ENCODE results near the gene NFRKB. TPM values are rescaled to one million over a fixed set of nuclear protein-coding genes. Genes with fewer than 3 reads are reported as not detected.
"Not testable (repeated sequence)": the region's sequence is repeated elsewhere in the genome, so short reads cannot be mapped to it uniquely, and the experiment has no call there.

The NFRKB gene
- polyA plus RNA-seq, 1 donor (not counting 4 experiments of a cell fraction or from before 2014, with no cell fraction given), result 14.4 TPM

DNA sequence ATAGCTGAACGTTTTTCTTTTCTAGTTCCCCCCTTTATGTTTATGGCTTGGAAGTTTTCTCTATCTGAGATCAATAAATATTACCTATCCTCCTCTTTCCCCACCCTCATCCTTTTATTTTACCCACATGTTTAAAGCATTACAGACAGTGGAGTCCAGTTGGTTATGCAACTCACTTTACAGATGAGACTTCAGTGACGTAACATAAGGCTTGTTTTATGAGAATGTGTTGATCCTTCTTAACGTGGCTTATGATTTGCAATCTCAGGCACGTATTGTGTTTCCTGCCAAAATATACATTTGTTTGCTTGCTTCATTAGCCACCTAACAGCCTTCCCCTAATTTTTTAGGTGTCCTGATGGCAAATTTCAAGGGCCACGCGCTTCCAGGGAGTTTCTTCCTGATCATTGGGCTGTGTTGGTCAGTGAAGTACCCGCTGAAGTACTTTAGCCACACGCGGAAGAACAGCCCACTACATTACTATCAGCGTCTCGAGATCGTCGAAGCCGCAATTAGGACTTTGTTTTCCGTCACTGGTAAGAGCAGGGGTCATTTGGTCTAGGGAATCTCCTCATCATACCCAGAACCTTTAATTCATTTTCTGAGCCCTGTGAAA is 43.1 kb downstream of the NFRKB start:
- Histone ChIP-seq H3K27ac (ENCODE audit: control insufficient read depth, insufficient read depth, low read length) (no peak overlapping the region), H3K27me3 (ENCODE audit: control insufficient read depth, extremely low read depth, insufficient read depth, low read length) (no peaks in the 10 kb centered on the region), H3K4me1 (ENCODE audit: control insufficient read depth, extremely low read depth, insufficient read depth, low read length) (peaks cover 32% of the 10 kb centered on the region), H3K9me1 (ENCODE audit: control insufficient read depth, extremely low read depth, insufficient read depth, low read length) (no peaks in the 10 kb centered on the region), H3K79me2 (ENCODE audit: control insufficient read depth, insufficient read depth, low read length) (no peaks in the 10 kb centered on the region), H2AFZ (ENCODE audit: control insufficient read depth, low read length) (no peak overlapping the region), H3K4me3 (ENCODE audit: control insufficient read depth in 2 of 3, extremely low read depth in 1 of 3, insufficient read depth in 2 of 3, low read depth in 1 of 3, low read length in 3 of 3) (no peak overlapping the region), H4K20me1 (ENCODE audit: control insufficient read depth, extremely low read depth, insufficient read depth, low read length) (no peaks in the 10 kb centered on the region), H3K9ac (ENCODE audit: control insufficient read depth, extremely low read depth, insufficient read depth, low read length) (no peak overlapping the region), H3K9me3 (ENCODE audit: control insufficient read depth, low read depth, low read length) (no peaks in the 10 kb centered on the region), H3K4me2 (ENCODE audit: control insufficient read depth, extremely low read depth, insufficient read depth, low read depth, low read length) (no peak overlapping the region), H3K36me3 (ENCODE audit: control insufficient read depth in 2 of 2, extremely low read depth in 1 of 2, insufficient read depth in 2 of 2, low read length in 2 of 2) (peaks cover 0 to under 1% of the 10 kb centered on the region in 2 experiments)
- DNase-seq (ENCODE audit: low read depth, low spot score) (no peak), FAIRE-seq (no peak)
- dilution Hi-C loops (cut with MboI; ENCODE audit: extremely low pct_ligation_motif_present, low sequenced_read_pairs), result no loop called here
- TF ChIP-seq, protein P1, sequence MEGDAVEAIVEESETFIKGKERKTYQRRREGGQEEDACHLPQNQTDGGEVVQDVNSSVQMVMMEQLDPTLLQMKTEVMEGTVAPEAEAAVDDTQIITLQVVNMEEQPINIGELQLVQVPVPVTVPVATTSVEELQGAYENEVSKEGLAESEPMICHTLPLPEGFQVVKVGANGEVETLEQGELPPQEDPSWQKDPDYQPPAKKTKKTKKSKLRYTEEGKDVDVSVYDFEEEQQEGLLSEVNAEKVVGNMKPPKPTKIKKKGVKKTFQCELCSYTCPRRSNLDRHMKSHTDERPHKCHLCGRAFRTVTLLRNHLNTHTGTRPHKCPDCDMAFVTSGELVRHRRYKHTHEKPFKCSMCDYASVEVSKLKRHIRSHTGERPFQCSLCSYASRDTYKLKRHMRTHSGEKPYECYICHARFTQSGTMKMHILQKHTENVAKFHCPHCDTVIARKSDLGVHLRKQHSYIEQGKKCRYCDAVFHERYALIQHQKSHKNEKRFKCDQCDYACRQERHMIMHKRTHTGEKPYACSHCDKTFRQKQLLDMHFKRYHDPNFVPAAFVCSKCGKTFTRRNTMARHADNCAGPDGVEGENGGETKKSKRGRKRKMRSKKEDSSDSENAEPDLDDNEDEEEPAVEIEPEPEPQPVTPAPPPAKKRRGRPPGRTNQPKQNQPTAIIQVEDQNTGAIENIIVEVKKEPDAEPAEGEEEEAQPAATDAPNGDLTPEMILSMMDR (optimal IDR thresholded peaks at IDR 0.05 in 1 of 3, IDR thresholded peaks at IDR 0.05 in 1 of 3, conservative IDR thresholded peaks at IDR 0.05 in 1 of 3; ENCODE audit: extremely low read depth in 1 of 3, insufficient read depth in 2 of 3, low read length in 3 of 3), result no peak
- no peak for TF ChIP-seq EZH2 (IDR thresholded peaks at IDR 0.05; ENCODE audit: low read length)

DNA sequence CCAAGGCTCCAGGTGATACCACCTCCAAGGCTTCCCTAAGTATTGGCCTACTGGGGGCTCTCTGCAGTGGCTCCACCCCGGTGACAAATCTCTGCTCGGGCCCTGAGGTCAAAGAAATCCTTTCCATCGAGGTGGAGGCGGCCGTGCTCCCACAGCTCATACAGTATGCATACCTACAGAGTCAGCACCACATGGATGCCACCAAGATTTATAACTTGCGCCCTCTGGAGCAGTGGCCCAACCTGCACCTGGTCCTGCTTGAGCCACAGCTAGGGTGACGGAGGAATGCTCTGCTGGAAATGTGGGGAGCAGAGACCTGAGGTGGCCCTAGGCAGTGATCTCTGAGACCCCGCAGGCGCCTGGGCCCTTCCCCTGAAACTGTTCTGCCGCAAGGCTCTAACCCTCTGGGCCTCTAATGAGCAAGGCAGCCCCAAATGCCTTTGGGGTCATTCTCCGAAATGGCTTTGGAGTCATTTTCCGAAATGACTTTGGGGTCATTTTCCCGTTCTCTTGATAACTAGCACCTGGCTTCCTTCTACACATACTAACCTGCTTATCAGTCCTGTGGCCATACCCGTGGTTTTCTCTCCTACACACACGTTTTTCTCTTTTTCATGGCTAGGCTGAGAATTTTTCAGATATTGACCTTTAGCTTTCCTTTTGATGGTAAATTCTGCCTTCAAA is 45.8 kb downstream of the NFRKB start:
- TF ChIP-seq, protein P1 (optimal IDR thresholded peaks at IDR 0.05 in 1 of 3, IDR thresholded peaks at IDR 0.05 in 1 of 3, conservative IDR thresholded peaks at IDR 0.05 in 1 of 3; ENCODE audit: extremely low read depth in 1 of 3, insufficient read depth in 2 of 3, low read length in 3 of 3), result no peak
- no peak for TF ChIP-seq EZH2 (IDR thresholded peaks at IDR 0.05; ENCODE audit: low read length)
- no peak overlapping the region for H2AFZ ChIP-seq (ENCODE audit: control insufficient read depth, low read length)
- dilution Hi-C loops (cut with MboI; ENCODE audit: extremely low pct_ligation_motif_present, low sequenced_read_pairs), result no loop called here

DNA sequence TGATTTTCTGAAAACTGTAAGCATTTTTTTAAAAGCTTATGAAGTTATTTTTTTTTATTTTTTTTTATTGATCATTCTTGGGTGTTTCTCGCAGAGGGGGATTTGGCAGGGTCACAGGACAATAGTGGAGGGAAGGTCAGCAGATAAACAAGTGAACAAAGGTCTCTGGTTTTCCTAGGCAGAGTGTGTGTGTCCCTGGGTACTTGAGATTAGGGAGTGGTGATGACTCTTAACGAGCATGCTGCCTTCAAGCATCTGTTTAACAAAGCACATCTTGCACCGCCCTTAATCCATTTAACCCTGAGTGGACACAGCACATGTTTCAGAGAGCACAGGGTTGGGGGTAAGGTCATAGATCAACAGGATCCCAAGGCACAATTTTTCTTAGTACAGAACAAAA is 48.0 kb downstream of the NFRKB start:
- H3K79me2 ChIP-seq (ENCODE audit: control insufficient read depth, insufficient read depth, low read length); H4K20me1 ChIP-seq (ENCODE audit: control insufficient read depth, extremely low read depth, insufficient read depth, low read length); H3K9me1 ChIP-seq (ENCODE audit: control insufficient read depth, extremely low read depth, insufficient read depth, low read length); H3K9me3 ChIP-seq (ENCODE audit: control insufficient read depth, low read depth, low read length); dilution Hi-C loops (cut with MboI; ENCODE audit: extremely low pct_ligation_motif_present, low sequenced_read_pairs); H3K27me3 ChIP-seq (ENCODE audit: control insufficient read depth, extremely low read depth, insufficient read depth, low read length); DNase-seq (ENCODE audit: low read depth, low spot score); FAIRE-seq; H3K36me3 ChIP-seq (ENCODE audit: control insufficient read depth in 2 of 2, extremely low read depth in 1 of 2, insufficient read depth in 2 of 2, low read length in 2 of 2); H3K4me3 ChIP-seq (ENCODE audit: control insufficient read depth in 2 of 3, extremely low read depth in 1 of 3, insufficient read depth in 2 of 3, low read depth in 1 of 3, low read length in 3 of 3); H2AFZ ChIP-seq (ENCODE audit: control insufficient read depth, low read length): not testable (repeated sequence)
- Histone ChIP-seq H3K4me2 (ENCODE audit: control insufficient read depth, extremely low read depth, insufficient read depth, low read depth, low read length) (peak overlapping the region; percentile 83), H3K27ac (ENCODE audit: control insufficient read depth, insufficient read depth, low read length) (peak overlapping the region; percentile 95), H3K4me1 (ENCODE audit: control insufficient read depth, extremely low read depth, insufficient read depth, low read length) (peaks cover 18% of the 10 kb centered on the region), H3K9ac (ENCODE audit: control insufficient read depth, extremely low read depth, insufficient read depth, low read length) (peak overlapping the region; percentile 75)

More for the DNA sequence above, 45.8 kb downstream of the NFRKB start:
- H4K20me1 ChIP-seq (ENCODE audit: control insufficient read depth, extremely low read depth, insufficient read depth, low read length), result no peaks in the 10 kb centered on the region
- H3K36me3 ChIP-seq (ENCODE audit: control insufficient read depth in 2 of 2, extremely low read depth in 1 of 2, insufficient read depth in 2 of 2, low read length in 2 of 2), result no peaks in the 10 kb centered on the region
- no peak overlapping the region for H3K27ac ChIP-seq (ENCODE audit: control insufficient read depth, insufficient read depth, low read length)
- no peaks in the 10 kb centered on the region for H3K79me2 ChIP-seq (ENCODE audit: control insufficient read depth, insufficient read depth, low read length)
- no peaks in the 10 kb centered on the region for H3K9me3 ChIP-seq (ENCODE audit: control insufficient read depth, low read depth, low read length)
- no peak for FAIRE-seq
- peaks cover 35% of the 10 kb centered on the region for H3K4me1 ChIP-seq (ENCODE audit: control insufficient read depth, extremely low read depth, insufficient read depth, low read length)
- H3K27me3 ChIP-seq (ENCODE audit: control insufficient read depth, extremely low read depth, insufficient read depth, low read length), result no peaks in the 10 kb centered on the region
- H3K4me2 ChIP-seq (ENCODE audit: control insufficient read depth, extremely low read depth, insufficient read depth, low read depth, low read length), result no peak overlapping the region
- H3K9me1 ChIP-seq (ENCODE audit: control insufficient read depth, extremely low read depth, insufficient read depth, low read length), result no peaks in the 10 kb centered on the region
- DNase-seq (ENCODE audit: low read depth, low spot score), result no peak
- no peak overlapping the region for H3K9ac ChIP-seq (ENCODE audit: control insufficient read depth, extremely low read depth, insufficient read depth, low read length)
- no peak overlapping the region for H3K4me3 ChIP-seq (ENCODE audit: control insufficient read depth in 2 of 3, extremely low read depth in 1 of 3, insufficient read depth in 2 of 3, low read depth in 1 of 3, low read length in 3 of 3)
